HS-5 (cell line): Measurements from ENCODE around the gene ACER1.
"Not testable (repeated sequence)": the region's sequence is repeated elsewhere in the genome, so short reads cannot be mapped to it uniquely, and the experiment has no call there.

Experiments used
- DNase-seq: peaks from one replicate; pipeline ENCODE4 v3.0.0-alpha.2; 2012; ENCODE audit warnings: low read depth

The ACER1 gene

GRCh38 chr19:6333439-6333838 lies at the start of gene ACER1:
Gene ACER1, minus strand, starts transcription at chr19:6333612. Its CDS starts 61 bp downstream, at chr19:6333551.
- DNase-seq: no peak

DNA sequence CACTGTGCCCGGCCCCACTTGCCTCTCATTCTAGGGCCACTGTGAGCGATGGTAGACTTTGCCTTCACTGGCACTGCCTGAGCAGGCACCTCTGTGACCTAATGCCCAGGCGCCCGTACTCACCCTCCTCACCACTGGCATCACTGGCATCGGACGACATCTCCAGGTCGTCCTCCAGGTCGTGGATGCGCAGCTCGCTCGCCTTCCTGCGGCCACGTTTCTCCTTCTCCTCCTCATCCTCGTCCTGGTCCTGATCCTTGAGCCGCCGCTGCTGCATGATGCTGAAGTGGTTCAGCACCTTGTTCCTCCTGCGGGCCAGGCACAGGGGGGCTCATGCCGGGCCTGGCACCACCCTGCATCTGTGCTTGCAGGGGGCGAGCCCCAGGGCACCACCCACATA lies 49.8 kb upstream of the ACER1 start:
- DNase-seq: no peak

GRCh38 chr19:6381030-6381750 lies 47.8 kb upstream of the ACER1 start:
- DNase-seq: no peak

- DNase-seq: no peak
Observed at GRCh38 chr19:6379744-6380143, 46.3 kb upstream of the ACER1 start.

DNA sequence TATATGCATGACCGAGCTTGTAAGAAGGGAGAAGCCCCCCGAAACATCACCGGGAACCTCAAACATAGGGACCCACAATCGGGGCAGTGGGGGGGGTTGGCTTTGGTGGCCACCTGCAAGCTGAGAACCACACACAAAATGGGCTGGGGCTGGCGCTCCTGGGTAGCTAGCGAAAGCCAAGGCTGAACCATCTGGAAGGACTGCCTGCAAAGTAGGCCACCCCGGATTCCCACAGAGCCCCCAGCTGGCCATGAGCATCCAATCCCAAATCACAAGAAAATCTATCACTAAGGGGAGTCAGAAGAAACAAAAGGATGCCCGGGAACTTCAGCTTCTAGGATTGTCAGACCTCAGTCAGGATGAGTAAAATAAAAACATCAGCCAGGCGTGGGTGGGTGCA lies 45.1 kb upstream of the ACER1 start:
- DNase-seq: no peak

GRCh38 chr19:6378041-6378440 lies 44.6 kb upstream of the ACER1 start:
- DNase-seq: no peak

DNA sequence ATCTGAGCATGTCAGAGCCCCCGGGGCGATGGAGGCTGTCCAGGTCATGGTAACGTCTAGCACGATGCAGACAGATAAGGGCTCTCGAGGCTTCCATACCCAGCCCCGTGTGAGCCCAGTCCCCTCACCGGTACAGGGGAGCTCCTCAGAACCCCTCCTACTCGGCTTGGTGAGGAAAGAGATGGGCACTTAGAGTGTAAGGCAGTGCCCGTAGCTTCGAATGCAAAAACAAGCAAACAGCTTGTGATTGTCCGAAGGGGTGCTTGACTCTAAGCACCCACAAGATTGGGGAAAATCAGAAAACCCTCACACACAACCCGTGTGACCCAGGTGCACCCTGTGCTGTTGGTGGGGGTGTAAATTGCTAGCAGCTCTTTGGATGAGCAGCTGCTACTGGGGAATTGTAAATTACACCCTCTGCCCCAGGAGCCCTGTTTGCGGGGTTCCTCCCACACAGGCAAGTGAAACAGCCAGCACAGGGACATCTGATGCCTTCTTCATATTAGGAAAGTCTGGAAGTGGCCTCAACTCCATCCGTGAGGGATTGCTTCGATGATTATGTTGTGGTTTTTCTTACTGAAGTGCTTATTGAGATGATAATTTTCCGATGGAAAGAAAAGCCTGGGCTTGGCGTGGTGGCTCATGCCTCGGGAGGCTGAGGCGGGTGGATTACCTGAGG lies 43.2 kb upstream of the ACER1 start:
- DNase-seq: no peak

DNA sequence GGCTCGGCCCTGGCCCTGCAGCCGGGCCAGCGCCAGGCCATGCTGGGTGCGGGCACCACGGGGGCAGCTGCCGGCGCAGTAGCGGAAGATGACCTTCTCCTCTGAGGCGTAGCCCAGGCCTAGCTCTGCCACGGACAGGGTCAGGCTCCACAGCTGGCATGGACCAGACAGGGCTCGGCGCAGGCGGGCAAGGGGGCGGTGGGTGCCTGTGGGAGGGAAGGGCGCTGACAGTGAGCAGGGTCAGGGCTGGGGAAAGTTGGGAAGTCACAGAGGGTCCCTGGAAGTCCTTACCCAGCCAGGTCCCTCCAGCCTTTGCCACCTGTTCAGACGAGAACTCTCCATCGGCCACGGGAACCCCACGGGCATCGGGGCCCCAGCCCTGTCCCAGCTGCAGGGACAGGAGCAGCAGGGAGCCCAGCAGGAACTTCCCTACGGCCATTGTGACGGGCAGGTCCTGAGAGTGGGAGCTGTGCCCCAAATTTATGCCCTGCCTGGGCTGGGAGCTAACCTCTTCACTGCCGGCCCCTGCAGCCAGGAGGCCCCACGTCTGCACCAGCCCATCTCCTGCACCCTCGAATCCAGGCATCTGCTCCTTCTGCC lies 42.1 kb upstream of the ACER1 start, which contains the start of gene PSPN:
TSS of gene PSPN (minus strand) at position 523 of the 600 bp plus-strand sequence. CDS start at position 439, 84 bp downstream.
- DNase-seq: no peak

GRCh38 chr19:6374711-6375410 lies 41.4 kb upstream of the ACER1 start:
- DNase-seq: no peak

DNA sequence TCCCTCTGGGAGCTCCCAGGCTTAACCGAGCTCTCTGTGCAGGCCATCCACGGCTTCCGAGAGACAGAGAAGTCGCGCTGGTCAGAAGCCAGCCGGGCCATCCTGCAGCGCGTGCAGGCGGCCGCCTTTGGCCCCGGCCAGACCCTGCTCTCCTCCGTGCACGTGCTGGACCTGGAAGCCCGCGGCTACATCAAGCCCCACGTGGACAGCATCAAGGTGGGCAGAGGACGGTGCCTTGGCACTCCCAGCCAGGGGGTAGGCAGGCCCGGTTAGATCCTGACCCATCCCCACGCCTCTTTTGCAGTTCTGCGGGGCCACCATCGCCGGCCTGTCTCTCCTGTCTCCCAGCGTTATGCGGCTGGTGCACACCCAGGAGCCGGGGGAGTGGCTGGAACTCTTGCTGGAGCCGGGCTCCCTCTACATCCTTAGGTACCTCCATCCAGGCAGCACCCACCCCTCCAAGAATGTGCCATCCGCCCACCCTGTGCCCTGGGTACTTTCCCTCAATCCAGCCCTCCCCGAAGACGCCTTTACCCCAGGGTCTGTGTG lies 40.8 kb upstream of the ACER1 start:
- no peak for DNase-seq

- DNase-seq: no peak
Observed at GRCh38 chr19:6373813-6374108, 40.3 kb upstream of the ACER1 start.

- peak; percentile 79 for DNase-seq
Observed at GRCh38 chr19:6373096-6373812, 39.8 kb upstream of the ACER1 start.

- DNase-seq: peak; percentile 96
Observed at GRCh38 chr19:6372594-6373095, 39.2 kb upstream of the ACER1 start, which contains the start of gene ALKBH7. Gene ALKBH7, plus strand, starts transcription at chr19:6372794. Its CDS starts 27 bp downstream, at chr19:6372821.

DNA sequence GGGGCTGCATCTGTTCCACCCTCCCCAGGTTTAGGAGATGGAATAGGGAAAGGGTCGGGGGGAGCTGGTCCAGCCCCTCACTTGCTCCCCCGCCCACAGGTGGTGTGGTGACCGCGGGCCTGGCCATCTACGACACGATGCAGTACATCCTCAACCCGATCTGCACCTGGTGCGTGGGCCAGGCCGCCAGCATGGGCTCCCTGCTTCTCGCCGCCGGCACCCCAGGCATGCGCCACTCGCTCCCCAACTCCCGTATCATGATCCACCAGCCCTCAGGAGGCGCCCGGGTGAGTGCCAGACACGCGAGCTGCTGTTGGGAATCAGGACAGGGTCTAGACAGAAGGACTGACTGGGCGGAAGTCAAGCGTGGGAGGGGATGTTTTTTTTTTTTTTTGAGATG lies 30.9 kb upstream of the ACER1 start:
- no peak for DNase-seq

- DNase-seq: no peak
Observed at GRCh38 chr19:6362351-6362801, 29.0 kb upstream of the ACER1 start.

GRCh38 chr19:6362027-6362350 lies 28.6 kb upstream of the ACER1 start:
- no peak for DNase-seq

- not testable (repeated sequence) for DNase-seq
Observed at GRCh38 chr19:6360857-6361216, 27.4 kb upstream of the ACER1 start.

- DNase-seq: not testable (repeated sequence)
Observed at GRCh38 chr19:6360445-6360844, 27.0 kb upstream of the ACER1 start.

GRCh38 chr19:6359568-6360341 lies 26.3 kb upstream of the ACER1 start:
- DNase-seq: no peak

- no peak for DNase-seq
Observed at GRCh38 chr19:6358003-6358402, 24.6 kb upstream of the ACER1 start.

DNA sequence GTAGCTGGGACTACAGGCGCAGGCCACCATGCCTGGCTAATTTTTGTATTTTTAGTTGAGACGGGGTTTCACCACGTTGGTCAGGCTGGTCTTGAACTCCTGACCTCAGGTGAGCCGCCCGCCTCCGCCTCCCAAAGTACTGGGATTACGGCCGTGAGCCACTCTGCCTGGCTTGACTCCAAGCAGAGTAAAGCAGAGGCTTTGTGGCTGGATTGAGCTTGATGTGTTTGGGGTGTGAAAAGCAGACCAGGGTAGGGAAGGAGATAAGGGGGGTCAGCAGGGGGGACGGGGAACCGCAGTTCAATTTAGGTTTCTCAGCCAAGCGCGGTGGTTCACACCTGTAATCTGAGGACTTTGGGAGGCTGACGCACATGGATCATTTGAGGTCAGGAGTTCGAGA lies 23.8 kb upstream of the ACER1 start:
- DNase-seq: no peak
